Activated CD4-positive, alpha-beta T cell treated with anti-CD3 and anti-CD28 coated beads for 36 hours (primary cell): ENCODE results near the gene TRPV2. TPM values are rescaled to one million over a fixed set of nuclear protein-coding genes. Genes with fewer than 3 reads are reported as not detected.

Experiments
- ATAC-seq: fragments of 200-7000 bp; cut with Tn5 transposase; one replicate; pipeline ENCODE4 v1.10.0; 2021; ENCODE audit warnings: mild to moderate bottlenecking, moderate library complexity
- CTCF ChIA-PET: fragments of 350-600 bp; sonication (Branson Sonifier 250); formaldehyde crosslinking; loops from one replicate; lab custom pipeline; 2021; ENCODE audit warnings: antibody characterized with exemption; lab: Charles Lee
- POLR2A ChIA-PET: fragments of 350-600 bp; sonication (Branson Sonifier 250); formaldehyde crosslinking; loops from one replicate; lab custom pipeline; 2021; ENCODE audit warnings: antibody characterized with exemption, inconsistent platforms; lab: Charles Lee
- DNase-seq: peaks from one replicate; pipeline ENCODE4 v3.0.0-alpha.2; 2020
- H3K27ac Mint-ChIP-seq: one replicate; pipeline ENCODE4 v1.8.0; 2021; ENCODE audit warnings: mixed read lengths
- H3K27me3 Mint-ChIP-seq: one replicate; pipeline ENCODE4 v1.8.0; 2021; ENCODE audit warnings: mixed read lengths
- H3K36me3 Mint-ChIP-seq: one replicate; pipeline ENCODE4 v1.8.0; 2021; ENCODE audit warnings: low read depth, mixed read lengths
- H3K4me1 Mint-ChIP-seq: one replicate; pipeline ENCODE4 v1.8.0; 2021; ENCODE audit warnings: mixed read lengths
- H3K4me3 Mint-ChIP-seq: one replicate; pipeline ENCODE4 v1.8.0; 2021; ENCODE audit warnings: mild to moderate bottlenecking, moderate library complexity, mixed read lengths
- H3K9me3 Mint-ChIP-seq: one replicate; pipeline ENCODE4 v1.8.0; 2021; ENCODE audit warnings: low read depth, mixed read lengths
- intact Hi-C, 2 experiments: fragments of 100-400 bp; cut with DNase I in 1 of 2; cut with micrococcal nuclease in 1 of 2; formaldehyde crosslinking; loops; one replicate each; pipeline versions ENCODE4 v1.14.2 to v1.15.1; 2022 to 2024; cut with DNase I, micrococcal nuclease
- total RNA-seq, 2 experiments: library from RNA; stranded (reverse); gene quantifications; one replicate each; pipeline ENCODE4 v1.2.3, GENCODE V29; 2021

Gene TRPV2
- total RNA-seq, 2 experiments from 2014 or later = 24.3 to 35.6 TPM

DNA sequence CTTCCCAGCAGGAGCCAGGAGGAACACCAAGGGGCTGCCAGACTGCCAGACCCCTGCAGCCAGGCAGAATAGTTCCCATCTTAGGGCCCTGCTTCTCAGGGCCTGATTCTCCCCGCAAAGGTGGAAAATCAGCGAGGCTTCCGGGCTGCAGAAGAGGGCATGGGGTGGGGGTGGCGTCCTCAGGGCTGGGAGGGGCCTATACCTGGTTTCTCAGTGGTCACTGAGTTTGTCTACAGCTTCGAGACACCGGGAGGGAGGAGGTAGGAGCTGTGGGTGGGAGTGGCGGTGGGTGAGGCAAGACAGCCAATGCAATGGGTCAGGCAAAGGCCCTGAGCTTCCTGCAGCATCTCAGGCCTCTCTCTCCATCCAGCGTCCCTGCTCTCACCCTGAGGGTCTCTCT lies 62.3 kb downstream of the TRPV2 start:
- Mint-ChIP-seq H3K4me1 (no peaks in the 10 kb centered on the region), H3K27me3 (no peaks in the 10 kb centered on the region), H3K27ac (no peak overlapping the region), H3K4me3 (no peak overlapping the region), H3K9me3 (no peaks in the 10 kb centered on the region), H3K36me3 (no peaks in the 10 kb centered on the region)
- CTCF ChIA-PET = no interaction called here
- POLR2A ChIA-PET = no interaction called here
- DNase-seq (no peak), ATAC-seq (no peak)
- intact Hi-C loops = no loop called here

DNA sequence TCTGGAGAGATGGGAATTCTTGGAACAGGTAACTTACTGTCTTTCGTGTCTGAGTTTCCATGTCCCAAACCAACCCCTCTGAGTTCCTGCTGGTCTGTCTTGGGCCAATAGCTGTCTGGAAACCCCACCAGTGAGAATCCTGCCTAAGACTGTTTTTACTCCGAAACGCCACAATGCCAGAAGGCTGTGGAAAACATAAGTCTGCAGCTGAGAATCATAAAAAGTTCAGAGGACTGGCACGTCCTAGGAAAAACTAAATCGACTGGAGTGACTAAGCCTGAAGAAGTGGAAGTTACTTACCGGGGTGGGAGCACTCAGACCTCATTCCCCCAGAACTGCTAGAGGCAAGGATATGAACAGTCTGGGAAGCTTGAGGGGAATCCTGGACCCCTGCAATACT lies 63.3 kb downstream of the TRPV2 start:
- intact Hi-C loops = no loop called here
- H3K4me3 Mint-ChIP-seq = no peak overlapping the region
- no peaks in the 10 kb centered on the region for H3K36me3 Mint-ChIP-seq
- DNase-seq = no peak
- POLR2A ChIA-PET = no interaction called here
- CTCF ChIA-PET = interaction anchor here (1.2 kb wide), 1 partner anchor 10 kb away, joined by 6 read pairs; no protein-coding TSS in a partner anchor
- H3K4me1 Mint-ChIP-seq = no peaks in the 10 kb centered on the region
- H3K27me3 Mint-ChIP-seq = no peaks in the 10 kb centered on the region
- H3K27ac Mint-ChIP-seq = no peak overlapping the region
- H3K9me3 Mint-ChIP-seq = no peaks in the 10 kb centered on the region
- no peak for ATAC-seq

DNA sequence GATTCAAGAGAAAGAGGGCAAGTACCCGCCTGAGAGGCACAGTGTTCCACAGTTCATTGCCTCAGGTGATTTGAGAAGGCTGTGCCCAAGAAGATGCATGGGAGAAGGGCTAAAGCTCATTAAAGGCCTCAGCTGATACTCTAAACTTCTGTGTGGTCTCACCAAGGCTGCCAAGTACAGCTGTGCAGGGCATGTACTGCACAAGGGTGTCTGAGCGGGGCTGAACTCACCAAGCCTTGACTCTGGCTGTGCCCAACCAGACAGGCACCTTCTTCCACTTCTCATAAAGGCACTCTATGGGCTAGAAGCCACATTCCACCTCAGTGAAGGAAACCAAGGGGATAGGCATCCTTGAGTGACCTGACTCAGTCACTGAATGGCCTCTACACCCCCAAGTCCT lies 63.9 kb downstream of the TRPV2 start:
- ATAC-seq (no peak), DNase-seq (no peak)
- H3K4me3 Mint-ChIP-seq = no peak overlapping the region
- intact Hi-C loops = no loop called here
- POLR2A ChIA-PET = no interaction called here
- no peaks in the 10 kb centered on the region for H3K9me3 Mint-ChIP-seq
- no peaks in the 10 kb centered on the region for H3K27me3 Mint-ChIP-seq
- H3K36me3 Mint-ChIP-seq = no peaks in the 10 kb centered on the region
- H3K27ac Mint-ChIP-seq = no peak overlapping the region
- CTCF ChIA-PET = interaction anchor here (1.2 kb wide), 1 partner anchor 9 kb away, joined by 6 read pairs; no protein-coding TSS in a partner anchor
- no peaks in the 10 kb centered on the region for H3K4me1 Mint-ChIP-seq

DNA sequence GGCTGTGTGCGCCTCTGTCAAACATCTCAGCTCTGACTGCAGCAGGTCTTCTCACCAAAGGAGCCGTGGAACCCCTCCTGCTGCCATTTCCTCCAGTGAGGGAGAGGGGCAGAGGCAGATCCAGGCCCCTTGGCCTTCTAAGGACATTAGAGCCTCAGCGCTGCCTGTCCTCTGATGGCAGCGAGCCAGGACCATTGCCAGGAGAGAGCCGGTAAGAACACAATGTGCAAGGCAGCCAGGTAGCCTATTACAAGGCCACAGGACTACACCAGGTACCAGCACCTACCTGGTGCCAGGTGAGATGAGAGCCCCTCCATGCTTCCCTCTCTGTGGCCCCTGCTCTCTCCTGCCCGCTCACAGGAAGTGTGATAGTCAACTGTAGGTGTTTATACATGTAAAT lies 65.6 kb downstream of the TRPV2 start:
- CTCF ChIA-PET = interaction anchor here (0.7 kb wide), 1 partner anchor 37 kb away, joined by 3 read pairs; no protein-coding TSS in a partner anchor
- Mint-ChIP-seq H3K27ac (no peak overlapping the region), H3K9me3 (no peaks in the 10 kb centered on the region), H3K36me3 (no peaks in the 10 kb centered on the region), H3K27me3 (no peaks in the 10 kb centered on the region), H3K4me1 (no peaks in the 10 kb centered on the region), H3K4me3 (no peak overlapping the region)
- ATAC-seq (no peak), DNase-seq (no peak)
- POLR2A ChIA-PET = no interaction called here
- intact Hi-C loops = no loop called here

DNA sequence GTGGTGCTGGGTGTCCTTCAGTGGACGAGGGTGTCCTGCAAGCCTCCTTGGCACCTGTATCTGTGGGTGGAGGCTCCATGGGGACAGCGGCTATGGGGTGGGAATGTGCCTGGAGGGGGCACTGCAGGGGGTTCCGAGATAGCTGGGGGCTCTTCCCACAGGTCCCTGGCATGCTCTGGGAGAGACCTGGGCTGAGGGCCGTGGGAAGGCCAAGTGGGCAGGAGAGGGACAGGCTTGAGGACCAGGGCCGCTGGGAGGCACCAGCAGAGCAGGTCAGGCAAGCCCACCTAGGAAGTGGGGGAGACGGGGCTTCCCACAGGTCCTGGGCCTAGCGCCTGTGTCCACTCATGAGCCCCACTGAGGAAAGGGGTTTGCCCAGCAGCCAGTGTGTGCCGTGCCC lies 66.9 kb downstream of the TRPV2 start:
- ATAC-seq = no peak
- H3K9me3 Mint-ChIP-seq = no peaks in the 10 kb centered on the region
- intact Hi-C loops = no loop called here
- no peak overlapping the region for H3K27ac Mint-ChIP-seq
- ChIA-PET CTCF (no interaction called here), POLR2A (no interaction called here)
- no peaks in the 10 kb centered on the region for H3K4me1 Mint-ChIP-seq
- H3K4me3 Mint-ChIP-seq = no peak overlapping the region
- no peaks in the 10 kb centered on the region for H3K36me3 Mint-ChIP-seq
- no peak for DNase-seq
- no peaks in the 10 kb centered on the region for H3K27me3 Mint-ChIP-seq

DNA sequence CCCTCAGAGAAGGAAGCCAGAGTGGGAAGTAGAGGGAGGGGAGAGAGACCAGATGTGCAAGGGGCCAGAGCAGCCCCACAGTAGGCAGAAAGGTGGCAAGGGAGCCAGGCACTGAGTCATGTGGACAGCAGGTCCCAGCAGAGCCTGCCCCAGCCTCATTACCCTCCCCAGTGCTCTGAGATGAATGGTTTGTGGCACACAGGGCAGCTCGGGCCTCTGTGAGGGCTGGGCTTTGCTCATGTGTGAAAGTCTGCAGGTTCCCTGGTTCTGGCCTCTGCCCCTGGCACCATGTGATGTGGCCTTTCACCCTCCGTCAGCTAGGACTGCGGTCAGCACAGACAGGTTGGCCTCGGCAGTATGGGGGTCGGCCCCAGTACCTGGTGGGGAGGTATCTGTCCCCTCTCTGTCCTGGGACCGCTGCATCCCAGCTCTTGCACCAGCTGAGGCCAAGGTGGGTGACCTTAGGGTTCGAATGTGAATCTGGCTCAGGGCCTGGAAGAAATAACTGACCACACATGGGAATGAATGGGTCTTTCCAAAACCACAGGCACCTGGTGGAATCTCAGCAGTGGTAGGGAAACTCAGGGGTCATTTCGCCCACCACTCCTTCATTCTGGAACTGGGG lies 67.8 kb downstream of the TRPV2 start:
- POLR2A ChIA-PET = no interaction called here
- CTCF ChIA-PET = interaction anchor here (0.6 kb wide), 1 partner anchor 133 kb away, joined by 3 read pairs; no protein-coding TSS in a partner anchor
- ATAC-seq = no peak
- Mint-ChIP-seq H3K27ac (no peak overlapping the region), H3K27me3 (no peaks in the 10 kb centered on the region), H3K4me3 (no peak overlapping the region), H3K36me3 (no peaks in the 10 kb centered on the region), H3K4me1 (no peaks in the 10 kb centered on the region), H3K9me3 (no peaks in the 10 kb centered on the region)
- intact Hi-C loops = no loop called here
- no peak for DNase-seq

DNA sequence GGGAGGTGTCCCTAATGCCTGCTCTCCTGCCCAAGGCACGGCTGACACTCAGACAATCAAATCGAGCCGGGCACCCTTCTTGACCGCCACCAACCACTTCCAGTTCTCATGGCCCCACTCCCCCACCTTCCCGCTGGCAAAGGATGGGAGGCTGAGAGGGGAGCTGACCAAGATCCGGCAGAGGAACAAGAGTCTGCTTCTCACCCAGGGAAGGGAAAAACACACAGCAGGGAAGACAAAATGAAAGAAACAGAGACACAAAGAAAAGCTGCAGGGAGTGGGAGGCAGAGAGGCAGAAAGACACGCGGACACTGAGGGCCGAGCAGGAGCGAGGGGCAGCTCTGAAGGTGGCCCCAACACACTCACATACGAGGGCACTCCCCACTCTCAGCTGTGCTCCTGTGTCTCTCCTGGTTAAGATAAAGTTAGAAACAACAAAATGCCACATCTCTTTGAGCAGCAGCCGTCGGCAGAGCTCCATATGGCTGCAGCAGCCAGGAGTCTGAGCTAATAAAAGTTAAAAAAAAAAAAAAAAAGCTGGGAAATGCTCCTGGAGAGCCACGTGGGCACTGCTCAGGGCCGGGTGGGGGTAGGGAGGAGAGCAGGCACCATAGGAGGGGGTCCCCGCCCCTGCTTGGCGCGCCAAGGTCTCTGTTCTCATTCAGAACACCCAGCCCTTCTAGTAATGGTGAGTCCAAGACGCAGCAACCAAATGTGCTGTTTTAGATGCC lies 69.2 kb downstream of the TRPV2 start:
- Mint-ChIP-seq H3K4me1 (no peaks in the 10 kb centered on the region), H3K27ac (no peak overlapping the region), H3K4me3 (no peak overlapping the region), H3K27me3 (no peaks in the 10 kb centered on the region), H3K9me3 (no peaks in the 10 kb centered on the region), H3K36me3 (no peaks in the 10 kb centered on the region)
- ChIA-PET POLR2A (no interaction called here), CTCF (interaction anchor here (0.7 kb wide), 1 partner anchor 11 kb away, joined by 3 read pairs; no protein-coding TSS in a partner anchor)
- DNase-seq = no peak
- no peak for ATAC-seq
- intact Hi-C loops = no loop called here

Other genes with a start within 250 kb of the TRPV2 start
- gene NCOR1, start 200.0 kb upstream of the TRPV2 start, total RNA-seq = 100 to 1,000 TPM; 110 to 155 TPM
- 10 to 100 TPM; 33.4 to 33.6 TPM for gene PIGL, start 198.4 kb upstream of the TRPV2 start, total RNA-seq
- gene CENPV, start 62.1 kb upstream of the TRPV2 start, total RNA-seq = 100 to 1,000 TPM; 100 to 132 TPM
- 1,000 to 10,000 TPM; 1,578 to 1,806 TPM for gene UBB, start 34.5 kb upstream of the TRPV2 start, total RNA-seq
- gene LRRC75A, start 76.6 kb downstream of the TRPV2 start, total RNA-seq = 1 to 10 TPM; 1.1 to 1.2 TPM
- 1 to 10 TPM; 9.4 TPM for gene ZNF287, start 153.6 kb downstream of the TRPV2 start, total RNA-seq
- 1 to 10 TPM; 3.7 to 4.4 TPM for gene ZNF624, start 238.3 kb downstream of the TRPV2 start, total RNA-seq